HEK293 (cell line): ENCODE results near the gene ATP5PB.

Source experiments
- CTCF ChIP-seq: fragments of 450-650 bp; formaldehyde crosslinking; IDR thresholded peaks from 2 replicates; pipeline ENCODE4 v1.5.1; 2016; ENCODE audit warnings: missing biosample characterization, missing genetic modification characterization
- ELK4 ChIP-seq: IDR thresholded peaks from 2 replicates; pipeline ENCODE4 v1.6.1; 2011; ENCODE audit warnings: mild to moderate bottlenecking, low read depth, low read length, borderline replicate concordance
- HOXA7 ChIP-seq: sonication (generic); formaldehyde crosslinking; IDR thresholded peaks from 2 replicates; pipeline ENCODE4 v1.8.1; 2022; ENCODE audit warnings: missing genetic modification reagents, borderline replicate concordance
- KLF17 ChIP-seq: fragments of 450-650 bp; formaldehyde crosslinking; IDR thresholded peaks from 2 replicates; pipeline ENCODE4 v1.5.1; 2016; ENCODE audit warnings: missing biosample characterization, missing genetic modification characterization
- MYNN ChIP-seq: fragments of 450-650 bp; formaldehyde crosslinking; IDR thresholded peaks from 2 replicates; pipeline ENCODE4 v1.5.1; 2016; ENCODE audit warnings: missing biosample characterization, missing genetic modification characterization, borderline replicate concordance
- ZBTB20 ChIP-seq: fragments of 450-650 bp; formaldehyde crosslinking; IDR thresholded peaks from 2 replicates; pipeline ENCODE4 v1.5.1; 2016; ENCODE audit warnings: missing biosample characterization, missing genetic modification characterization
- ZFP37 ChIP-seq: fragments of 450-650 bp; formaldehyde crosslinking; IDR thresholded peaks from 2 replicates; pipeline ENCODE4 v1.5.1; 2016; ENCODE audit warnings: missing biosample characterization, missing genetic modification characterization
- ZNF311 ChIP-seq: fragments of 450-650 bp; formaldehyde crosslinking; IDR thresholded peaks from 2 replicates; pipeline ENCODE4 v1.5.1; 2017; ENCODE audit warnings: missing biosample characterization, missing genetic modification characterization, borderline replicate concordance
- ZNF423 ChIP-seq: fragments of 450-650 bp; formaldehyde crosslinking; IDR thresholded peaks from 2 replicates; pipeline ENCODE4 v1.5.1; 2016; ENCODE audit warnings: missing biosample characterization, missing genetic modification characterization
- ZNF558 ChIP-seq: fragments of 450-650 bp; formaldehyde crosslinking; IDR thresholded peaks from 2 replicates; pipeline ENCODE4 v1.5.1; 2016; ENCODE audit warnings: missing biosample characterization, missing genetic modification characterization
- ZNF623 ChIP-seq: fragments of 450-650 bp; formaldehyde crosslinking; IDR thresholded peaks from 2 replicates; pipeline ENCODE4 v1.5.1; 2016; ENCODE audit warnings: missing biosample characterization, missing genetic modification characterization
- ZNF624 ChIP-seq: fragments of 450-650 bp; formaldehyde crosslinking; IDR thresholded peaks from 2 replicates; pipeline ENCODE4 v1.5.1; 2017; ENCODE audit warnings: missing biosample characterization, missing genetic modification characterization
- ZSCAN4 ChIP-seq: fragments of 450-650 bp; formaldehyde crosslinking; IDR thresholded peaks from 2 replicates; pipeline ENCODE4 v1.5.1; 2017; ENCODE audit warnings: missing biosample characterization, missing genetic modification characterization

- TF ChIP-seq ZNF624 (tag by site-specific recombination), result no peak
- TF ChIP-seq CTCF (tag by site-specific recombination), result no peak
- TF ChIP-seq ZNF311 (tag by site-specific recombination), result no peak
- no peak for TF ChIP-seq MYNN (tag by site-specific recombination)
- TF ChIP-seq ZSCAN4, result no peak
- no peak for TF ChIP-seq ZBTB20
- no peak for TF ChIP-seq KLF17 (tag by site-specific recombination)
- no peak for TF ChIP-seq ZFP37 (tag by site-specific recombination)
- TF ChIP-seq ELK4, result no peak
- TF ChIP-seq ZNF423 (tag by site-specific recombination), result no peak
- TF ChIP-seq ZNF558 (tag by site-specific recombination), result no peak
- no peak for TF ChIP-seq ZNF623 (tag by site-specific recombination)
- TF ChIP-seq HOXA7, result no peak
These were observed 54.4 kb downstream of the ATP5PB start, which contains the start of the genes ADORA3 and TMIGD3 for GRCh38 chr1:111503585-111504060.
